NCI-H2171 (cell line): ENCODE results near the gene NUDT22.

ENCODE experiments used
- DNase-seq: peaks from one replicate; lab custom pipeline; 2025; lab: John Stamatoyannopoulos, UW

NUDT22 gene

DNA sequence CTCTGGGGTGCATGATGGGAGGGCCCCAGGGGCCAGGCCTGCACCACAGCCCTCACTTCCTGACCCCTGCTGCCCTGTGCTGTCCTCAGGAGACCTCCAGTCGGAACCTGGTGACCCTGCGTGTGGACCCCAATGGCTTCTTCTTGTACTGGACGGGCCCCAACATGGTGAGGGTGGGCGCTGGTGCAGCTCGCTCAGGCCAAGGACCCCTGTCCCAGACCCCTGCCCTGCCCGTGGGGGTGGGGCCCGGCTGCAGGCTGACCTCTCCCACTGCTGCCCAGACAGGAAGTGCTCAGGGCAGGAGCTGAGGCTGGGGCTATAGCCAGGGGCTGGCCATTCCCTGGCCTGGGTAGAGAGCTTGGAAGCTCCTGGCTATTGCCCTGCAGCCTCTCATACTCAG, 28.3 kb downstream of the NUDT22 start:
- DNase-seq, result no peak

DNA sequence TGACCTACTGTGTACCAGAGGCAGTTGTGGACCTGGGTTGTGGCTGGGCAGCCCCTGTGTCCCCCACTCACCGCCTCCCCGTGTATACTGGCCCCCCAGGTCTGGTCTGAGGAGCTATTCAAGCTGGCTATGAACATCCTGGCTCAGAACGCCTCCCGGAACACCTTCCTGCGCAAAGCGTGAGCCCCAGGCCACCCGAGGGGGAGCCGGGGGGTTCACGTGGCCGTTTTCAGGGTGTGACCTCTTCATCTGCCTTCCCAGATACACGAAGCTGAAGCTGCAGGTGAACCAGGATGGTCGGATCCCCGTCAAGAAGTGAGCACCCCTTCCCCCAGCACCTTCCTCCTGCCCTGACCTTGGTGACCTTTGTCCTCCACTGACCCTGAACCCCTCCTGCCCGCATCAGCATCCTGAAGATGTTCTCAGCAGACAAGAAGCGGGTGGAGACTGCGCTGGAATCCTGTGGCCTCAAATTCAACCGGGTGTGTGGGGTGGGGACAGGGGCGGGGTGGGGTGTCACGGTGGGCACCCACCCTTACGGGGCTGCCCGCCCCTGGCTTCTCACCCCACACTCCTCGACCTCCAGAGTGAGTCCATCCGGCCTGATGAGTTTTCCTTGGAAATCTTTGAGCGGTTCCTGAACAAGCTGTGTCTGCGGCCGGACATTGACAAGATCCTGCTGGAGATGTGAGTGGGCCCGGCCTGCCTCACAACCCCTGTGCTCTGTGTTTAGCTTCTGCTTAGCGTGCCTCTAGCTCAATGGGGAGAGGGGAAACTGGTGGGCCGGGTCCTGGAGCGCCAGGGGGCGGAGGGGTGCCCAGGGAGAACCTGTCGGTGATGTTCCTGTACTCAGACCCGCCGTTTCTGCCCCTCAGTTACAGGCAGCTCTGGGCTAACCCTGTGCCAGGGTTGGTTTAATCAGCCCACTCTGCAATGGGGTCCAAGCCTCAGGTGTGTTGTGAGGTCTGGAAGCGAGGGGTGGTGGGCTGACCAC, 29.4 kb downstream of the NUDT22 start:
- DNase-seq, result no peak

- DNase-seq, result no peak
Measured at GRCh38 chr11:64256300-64256699, 30.2 kb downstream of the NUDT22 start.

DNA sequence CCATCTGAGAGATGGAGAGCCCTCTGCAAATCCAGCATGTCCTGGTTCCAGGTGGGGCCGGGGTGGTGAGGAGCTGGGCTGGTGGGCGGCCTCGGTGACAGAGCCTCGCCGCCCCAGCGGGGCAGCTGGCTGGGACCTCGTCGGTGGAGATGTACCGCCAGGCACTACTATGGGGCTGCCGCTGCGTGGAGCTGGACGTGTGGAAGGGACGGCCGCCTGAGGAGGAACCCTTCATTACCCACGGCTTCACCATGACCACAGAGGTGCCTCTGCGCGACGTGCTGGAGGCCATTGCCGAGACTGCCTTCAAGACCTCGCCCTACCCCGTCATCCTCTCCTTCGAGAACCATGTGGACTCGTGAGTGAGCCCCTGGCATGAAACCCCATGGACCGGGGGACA, 32.3 kb downstream of the NUDT22 start:
- no peak for DNase-seq

DNA sequence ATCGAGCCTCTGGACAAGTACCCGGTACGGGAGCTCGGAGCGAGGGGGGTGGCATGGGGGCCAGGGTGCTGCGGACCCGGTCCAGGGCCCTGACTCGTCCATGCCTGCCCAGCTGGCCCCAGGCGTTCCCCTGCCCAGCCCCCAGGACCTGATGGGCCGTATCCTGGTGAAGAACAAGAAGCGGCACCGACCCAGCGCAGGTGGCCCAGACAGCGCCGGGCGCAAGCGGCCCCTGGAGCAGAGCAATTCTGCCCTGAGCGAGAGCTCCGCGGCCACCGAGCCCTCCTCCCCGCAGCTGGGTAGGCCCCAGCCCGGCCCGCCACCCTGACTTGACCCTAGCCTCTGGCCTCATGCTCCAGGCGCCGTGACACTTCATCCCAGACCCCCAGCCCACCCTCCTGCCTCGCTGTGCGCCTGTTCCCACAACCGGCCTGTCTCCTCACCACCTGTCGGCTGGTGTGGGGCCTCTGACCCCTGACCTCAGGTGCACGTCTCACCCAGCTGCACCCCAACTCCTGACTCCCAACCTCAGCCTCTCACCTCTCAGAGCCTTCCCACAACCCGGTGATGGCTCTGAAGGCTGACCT, 33.0 kb downstream of the NUDT22 start:
- no peak for DNase-seq

- DNase-seq, result no peak
Measured at GRCh38 chr11:64259533-64260067, 33.5 kb downstream of the NUDT22 start.

DNA sequence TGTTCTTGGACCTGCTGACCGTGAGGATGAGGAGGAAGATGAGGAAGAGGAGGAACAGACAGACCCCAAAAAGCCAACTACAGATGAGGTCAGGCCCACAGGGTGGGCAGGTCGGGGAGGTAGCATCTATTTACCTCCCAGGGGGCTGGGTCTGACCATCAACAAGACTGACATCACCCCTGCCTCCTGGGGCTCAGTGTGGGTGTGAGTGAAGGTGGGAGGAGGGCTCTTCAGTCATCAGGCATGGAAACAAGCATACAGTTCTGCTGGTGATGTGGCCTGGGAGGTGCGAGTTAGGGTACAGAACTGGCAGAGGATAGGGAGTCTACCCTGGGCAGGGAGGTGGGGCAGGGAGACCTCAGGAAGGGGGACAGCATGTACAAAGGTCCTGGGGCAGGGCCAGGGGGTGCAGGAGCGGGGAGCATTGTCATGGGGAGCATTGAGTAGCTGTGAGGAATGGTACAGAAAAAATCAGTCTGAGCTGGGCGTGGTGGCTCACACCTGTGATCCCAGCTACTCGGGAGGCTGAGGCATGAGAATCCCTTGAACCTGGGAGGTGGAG, 34.2 kb downstream of the NUDT22 start:
- DNase-seq, result no peak

- no peak for DNase-seq
Measured at GRCh38 chr11:64261556-64262080, 35.5 kb downstream of the NUDT22 start.

DNA sequence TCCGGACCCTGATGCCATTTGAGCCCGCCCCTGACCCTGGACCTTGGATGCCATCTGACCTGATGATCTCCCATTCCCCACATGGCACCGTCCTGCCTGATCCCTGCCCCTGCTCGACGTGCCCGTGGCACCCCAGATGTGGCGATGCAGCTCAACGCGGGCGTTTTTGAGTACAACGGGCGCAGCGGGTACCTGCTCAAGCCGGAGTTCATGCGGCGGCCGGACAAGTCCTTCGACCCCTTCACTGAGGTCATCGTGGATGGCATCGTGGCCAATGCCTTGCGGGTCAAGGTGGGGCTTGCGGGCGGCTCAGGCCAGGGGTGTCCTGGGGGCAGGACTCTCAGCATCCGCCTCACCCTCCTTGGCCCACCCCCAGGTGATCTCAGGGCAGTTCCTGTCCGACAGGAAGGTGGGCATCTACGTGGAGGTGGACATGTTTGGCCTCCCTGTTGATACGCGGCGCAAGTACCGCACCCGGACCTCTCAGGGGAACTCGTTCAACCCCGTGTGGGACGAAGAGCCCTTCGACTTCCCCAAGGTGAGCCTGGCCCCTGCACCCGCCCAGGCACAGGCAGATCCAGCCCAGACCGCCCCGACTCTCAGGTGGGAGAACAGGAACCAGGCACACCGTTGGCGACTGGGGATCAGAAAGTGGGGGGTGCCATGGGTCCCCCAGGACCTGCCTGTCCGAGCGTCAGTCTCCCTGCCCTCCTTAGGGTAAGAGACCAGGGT, 36.4 kb downstream of the NUDT22 start:
- no peak for DNase-seq

DNA sequence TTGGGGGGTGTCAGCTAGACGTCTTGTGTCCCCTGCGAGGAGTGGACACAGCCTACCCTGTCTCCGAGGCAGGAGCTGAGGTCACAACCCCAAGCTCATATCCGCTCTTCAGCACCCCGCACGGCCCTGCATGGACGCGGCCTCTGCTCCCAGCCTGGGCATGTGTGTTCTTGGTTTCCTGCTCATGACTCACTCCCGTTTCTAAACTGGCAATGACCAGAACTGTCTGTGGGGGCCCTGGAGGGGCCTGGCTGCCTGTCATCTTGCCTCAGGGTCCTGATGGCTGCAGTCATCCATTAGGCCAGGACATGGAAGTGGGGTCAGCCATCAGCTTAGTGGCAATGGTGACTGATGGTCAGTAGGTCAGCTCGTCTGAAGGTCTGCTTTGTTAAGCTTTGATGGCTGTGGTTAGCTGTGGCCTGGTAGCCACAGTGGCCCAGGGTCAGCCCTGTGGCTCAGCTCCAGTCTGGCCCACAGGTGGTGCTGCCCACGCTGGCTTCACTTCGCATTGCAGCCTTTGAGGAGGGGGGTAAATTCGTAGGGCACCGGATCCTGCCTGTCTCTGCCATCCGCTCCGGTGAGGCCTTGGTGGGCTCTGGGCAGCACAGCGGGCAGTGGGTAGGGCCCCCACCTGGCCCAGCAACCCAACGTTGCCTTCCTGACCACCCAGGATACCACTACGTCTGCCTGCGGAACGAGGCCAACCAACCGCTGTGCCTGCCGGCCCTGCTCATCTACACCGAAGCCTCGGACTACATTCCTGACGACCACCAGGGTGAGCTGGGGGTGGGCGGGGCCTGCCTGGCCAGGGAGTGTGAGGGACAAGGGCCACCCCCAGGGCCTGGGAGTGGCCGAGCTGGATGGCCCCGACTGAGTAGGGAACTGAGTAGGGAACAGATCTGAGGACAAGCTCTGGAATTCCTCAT, 37.2 kb downstream of the NUDT22 start:
- no peak for DNase-seq

DNA sequence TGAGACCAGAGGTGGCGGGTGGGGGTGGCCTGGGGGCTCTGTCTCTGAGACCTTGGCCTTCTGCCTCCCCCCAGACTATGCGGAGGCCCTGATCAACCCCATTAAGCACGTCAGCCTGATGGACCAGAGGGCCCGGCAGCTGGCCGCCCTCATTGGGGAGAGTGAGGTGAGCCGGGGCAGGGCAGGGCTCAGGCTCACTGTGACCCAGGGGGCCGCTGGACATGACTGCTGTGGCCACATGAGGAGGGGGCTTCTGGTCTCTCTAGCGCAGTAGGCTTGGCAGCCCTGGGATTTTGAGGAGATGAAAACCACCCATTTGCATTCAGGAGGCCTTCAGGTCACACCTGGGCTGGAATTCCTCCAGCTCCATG, 37.9 kb downstream of the NUDT22 start:
- no peak for DNase-seq

DNA sequence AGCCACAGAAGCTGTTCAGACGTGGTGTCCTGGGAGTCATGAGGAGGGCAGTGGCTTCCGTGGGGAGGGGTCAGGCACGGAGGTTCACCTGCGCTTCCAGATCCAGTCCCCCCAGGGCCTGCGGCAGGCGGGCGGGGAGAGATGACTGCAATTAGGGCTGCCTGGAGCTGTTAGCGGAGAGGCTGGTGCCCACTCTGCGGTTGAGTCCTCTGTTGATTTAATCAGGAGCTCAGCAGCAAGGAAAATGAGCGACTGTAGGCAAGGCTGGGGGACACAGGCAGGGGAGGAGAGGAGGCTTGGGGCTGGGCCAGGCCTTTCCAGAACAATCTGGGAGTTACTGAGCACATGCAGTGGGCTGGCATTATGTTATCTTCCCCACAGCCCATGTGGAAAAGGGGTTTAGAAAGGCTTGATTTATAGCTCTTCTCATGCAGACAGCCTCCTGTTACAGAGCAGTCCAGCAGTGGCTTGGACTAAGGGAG, 38.3 kb downstream of the NUDT22 start:
- DNase-seq, result no peak

DNA sequence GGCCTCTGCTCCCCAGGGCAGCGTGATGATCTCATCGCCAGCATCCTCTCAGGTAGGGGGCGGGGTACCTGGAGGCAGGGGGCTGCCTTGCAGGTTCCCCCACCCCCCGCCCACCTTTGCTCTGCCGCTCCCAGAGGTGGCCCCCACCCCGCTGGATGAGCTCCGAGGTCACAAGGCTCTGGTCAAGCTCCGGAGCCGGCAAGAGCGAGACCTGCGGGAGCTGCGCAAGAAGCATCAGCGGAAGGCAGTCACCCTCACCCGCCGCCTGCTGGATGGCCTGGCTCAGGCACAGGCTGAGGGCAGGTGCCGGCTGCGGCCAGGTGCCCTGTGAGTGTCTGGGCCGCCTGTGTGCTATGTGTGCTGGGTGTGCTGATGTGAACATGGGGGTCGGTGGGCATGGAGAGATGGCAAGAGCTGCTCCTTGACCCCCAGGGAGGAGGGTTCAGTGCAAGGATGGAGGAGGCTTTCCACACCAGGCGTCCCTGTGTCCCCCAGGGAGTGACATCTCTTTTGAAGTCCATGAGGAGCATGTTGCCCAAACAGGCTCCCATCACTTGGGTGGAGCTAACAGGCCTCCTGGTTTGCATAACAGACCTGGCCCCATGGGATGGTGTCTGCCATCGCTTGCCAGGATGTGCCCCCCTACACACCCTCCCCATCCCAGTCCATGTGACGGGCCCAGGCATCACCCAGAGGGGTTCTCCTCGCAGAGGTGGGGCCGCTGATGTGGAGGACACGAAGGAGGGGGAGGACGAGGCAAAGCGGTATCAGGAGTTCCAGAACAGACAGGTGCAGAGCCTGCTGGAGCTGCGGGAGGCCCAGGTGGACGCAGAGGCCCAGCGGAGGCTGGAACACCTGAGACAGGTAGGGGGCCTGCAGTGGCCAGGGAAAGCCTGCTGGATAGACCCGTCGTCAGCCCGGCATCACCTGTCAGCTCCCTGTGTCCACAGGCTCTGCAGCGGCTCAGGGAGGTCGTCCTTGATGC, 39.4 kb downstream of the NUDT22 start:
- no peak for DNase-seq

DNA sequence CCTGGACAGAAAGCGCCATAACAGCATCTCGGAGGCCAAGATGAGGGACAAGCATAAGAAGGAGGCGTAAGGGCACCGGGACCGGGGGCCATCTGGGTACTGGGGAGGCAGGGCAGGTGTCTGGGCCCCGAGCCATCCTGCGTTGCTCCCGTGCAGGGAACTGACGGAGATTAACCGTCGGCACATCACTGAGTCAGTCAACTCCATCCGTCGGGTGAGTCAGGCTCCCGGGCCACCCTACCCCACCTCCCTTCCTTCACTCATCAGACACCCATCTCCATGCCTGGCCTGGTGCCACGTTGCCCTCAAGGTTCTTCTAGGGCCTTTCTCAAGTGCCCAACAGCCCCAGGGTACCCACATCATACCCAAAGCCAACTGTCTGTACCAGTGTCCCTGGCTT, 40.3 kb downstream of the NUDT22 start:
- DNase-seq, result no peak

DNA sequence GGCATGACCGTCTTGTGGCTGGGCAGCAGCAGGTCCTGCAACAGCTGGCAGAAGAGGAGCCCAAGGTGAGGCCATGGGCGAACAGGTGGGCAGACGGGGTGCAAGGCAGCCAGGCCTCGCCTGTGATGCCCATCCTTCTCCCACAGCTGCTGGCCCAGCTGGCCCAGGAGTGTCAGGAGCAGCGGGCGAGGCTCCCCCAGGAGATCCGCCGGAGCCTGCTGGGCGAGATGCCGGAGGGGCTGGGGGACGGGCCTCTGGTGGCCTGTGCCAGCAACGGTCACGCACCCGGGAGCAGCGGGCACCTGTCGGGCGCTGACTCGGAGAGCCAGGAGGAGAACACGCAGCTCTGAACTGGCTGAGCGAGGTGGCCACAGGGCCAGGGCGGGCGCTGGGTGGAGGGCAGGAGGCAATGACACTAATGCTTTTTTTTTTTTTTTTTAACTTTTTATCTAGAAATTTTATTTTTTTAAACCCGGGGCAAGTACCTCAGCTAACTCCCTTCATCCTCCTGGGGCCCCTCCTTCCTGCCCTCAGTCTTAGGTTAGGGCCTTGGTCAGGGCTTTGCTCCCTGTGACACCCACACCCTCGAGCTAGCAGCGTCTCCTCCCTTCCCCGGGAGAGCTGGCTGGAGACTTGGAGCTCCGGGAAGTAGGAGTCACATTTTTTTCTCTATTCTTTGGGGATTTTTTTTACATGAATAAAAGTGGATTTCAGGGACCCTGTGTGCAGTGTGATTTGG, 41.3 kb downstream of the NUDT22 start:
- no peak for DNase-seq

- DNase-seq, result no peak
Measured at GRCh38 chr11:64268025-64268892, 42.2 kb downstream of the NUDT22 start.

GRCh38 chr11:64268893-64269539, 42.9 kb downstream of the NUDT22 start:
- no peak for DNase-seq
